ENCODE measurements around the gene C9orf152. TPM values are rescaled to one million over a fixed set of nuclear protein-coding genes. Genes with fewer than 3 reads are reported as not detected.

The C9orf152 gene
- polyA plus RNA-seq, 1 donor (not counting 4 experiments of a cell fraction or from before 2014, with no cell fraction given), result not detected

DNA sequence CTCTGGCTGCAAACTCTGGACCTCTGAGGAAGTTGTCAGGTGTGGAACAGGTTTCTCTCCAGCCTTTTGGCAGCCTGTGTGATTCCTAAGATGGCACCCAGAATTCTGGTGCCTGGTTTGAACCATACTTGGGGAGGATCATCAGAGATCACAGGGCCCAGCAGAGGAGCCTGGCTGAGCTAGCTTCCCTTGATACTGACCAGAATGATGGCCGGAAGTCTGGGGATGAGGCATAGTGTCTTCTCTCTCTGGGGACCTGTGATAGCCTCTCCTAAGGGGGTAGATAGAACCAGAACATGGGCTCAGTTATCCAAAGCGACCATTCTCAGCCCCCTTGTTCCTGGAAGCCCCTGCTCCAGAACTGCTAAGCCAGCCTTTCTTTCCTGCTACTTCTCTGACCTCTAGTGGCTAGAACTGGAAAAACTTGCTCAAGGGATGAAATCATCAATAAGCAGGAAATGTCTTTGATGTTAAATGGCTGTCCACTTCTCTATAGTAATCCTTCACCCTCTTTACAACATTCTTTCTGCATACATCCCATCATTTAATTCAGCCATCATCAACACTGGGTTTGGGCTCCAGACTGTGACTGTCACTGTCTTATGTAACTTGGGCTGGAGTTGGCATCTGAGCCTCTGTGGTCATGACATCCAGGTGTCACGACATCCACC is 55.1 kb downstream of the C9orf152 start:
- Histone ChIP-seq H3K79me2 (ENCODE audit: control insufficient read depth, insufficient read depth, low read length) (peaks cover 97% of the 10 kb centered on the region), H3K9ac (ENCODE audit: control insufficient read depth, extremely low read depth, insufficient read depth, low read length) (no peak overlapping the region), H3K4me1 (ENCODE audit: control insufficient read depth, extremely low read depth, insufficient read depth, low read length) (peaks cover 9% of the 10 kb centered on the region), H4K20me1 (ENCODE audit: control insufficient read depth, extremely low read depth, insufficient read depth, low read length) (peaks cover 20% of the 10 kb centered on the region), H3K9me3 (ENCODE audit: control insufficient read depth, low read depth, low read length) (no peaks in the 10 kb centered on the region), H3K27me3 (ENCODE audit: control insufficient read depth, extremely low read depth, insufficient read depth, low read length) (no peaks in the 10 kb centered on the region), H3K9me1 (ENCODE audit: control insufficient read depth, extremely low read depth, insufficient read depth, low read length) (peaks cover 3% of the 10 kb centered on the region), H3K36me3 (ENCODE audit: control insufficient read depth in 2 of 2, extremely low read depth in 1 of 2, insufficient read depth in 2 of 2, low read length in 2 of 2) (peaks cover 13 to 17% of the 10 kb centered on the region in 2 experiments), H2AFZ (ENCODE audit: control insufficient read depth, low read length) (no peak overlapping the region), H3K4me2 (ENCODE audit: control insufficient read depth, extremely low read depth, insufficient read depth, low read depth, low read length) (no peak overlapping the region), H3K27ac (ENCODE audit: control insufficient read depth, insufficient read depth, low read length) (no peak overlapping the region), H3K4me3 (ENCODE audit: control insufficient read depth in 2 of 3, extremely low read depth in 1 of 3, insufficient read depth in 2 of 3, low read depth in 1 of 3, low read length in 3 of 3) (no peak overlapping the region)
- dilution Hi-C loops (cut with MboI; ENCODE audit: extremely low pct_ligation_motif_present, low sequenced_read_pairs), result no loop called here
- peak; percentile 26 for FAIRE-seq
- no peak for TF ChIP-seq EZH2 (IDR thresholded peaks at IDR 0.05; ENCODE audit: low read length)
- TF ChIP-seq, protein P1, sequence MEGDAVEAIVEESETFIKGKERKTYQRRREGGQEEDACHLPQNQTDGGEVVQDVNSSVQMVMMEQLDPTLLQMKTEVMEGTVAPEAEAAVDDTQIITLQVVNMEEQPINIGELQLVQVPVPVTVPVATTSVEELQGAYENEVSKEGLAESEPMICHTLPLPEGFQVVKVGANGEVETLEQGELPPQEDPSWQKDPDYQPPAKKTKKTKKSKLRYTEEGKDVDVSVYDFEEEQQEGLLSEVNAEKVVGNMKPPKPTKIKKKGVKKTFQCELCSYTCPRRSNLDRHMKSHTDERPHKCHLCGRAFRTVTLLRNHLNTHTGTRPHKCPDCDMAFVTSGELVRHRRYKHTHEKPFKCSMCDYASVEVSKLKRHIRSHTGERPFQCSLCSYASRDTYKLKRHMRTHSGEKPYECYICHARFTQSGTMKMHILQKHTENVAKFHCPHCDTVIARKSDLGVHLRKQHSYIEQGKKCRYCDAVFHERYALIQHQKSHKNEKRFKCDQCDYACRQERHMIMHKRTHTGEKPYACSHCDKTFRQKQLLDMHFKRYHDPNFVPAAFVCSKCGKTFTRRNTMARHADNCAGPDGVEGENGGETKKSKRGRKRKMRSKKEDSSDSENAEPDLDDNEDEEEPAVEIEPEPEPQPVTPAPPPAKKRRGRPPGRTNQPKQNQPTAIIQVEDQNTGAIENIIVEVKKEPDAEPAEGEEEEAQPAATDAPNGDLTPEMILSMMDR (optimal IDR thresholded peaks at IDR 0.05 in 1 of 3, IDR thresholded peaks at IDR 0.05 in 1 of 3, conservative IDR thresholded peaks at IDR 0.05 in 1 of 3; ENCODE audit: extremely low read depth in 1 of 3, insufficient read depth in 2 of 3, low read length in 3 of 3), result peak; percentile 50 to 81 (median 60)
- no peak for DNase-seq (ENCODE audit: low read depth, low spot score)

Other genes with a start within 250 kb of the C9orf152 start
- 768 to 1,127 TPM (median 845 TPM) in 3 replicates for gene TXN, start 48.3 kb upstream of the C9orf152 start, polyA plus RNA-seq
- gene TXNDC8, start 129.7 kb upstream of the C9orf152 start, polyA plus RNA-seq, result not detected in 3 replicates

Data from keratinocyte (primary cell).